GM12864 (cell line): ENCODE measurements around the gene GALNT2.

Experiments used
- DNase-seq: peaks from one replicate; pipeline ENCODE4 v3.0.0-alpha.2; 2011; ENCODE audit warnings: low read depth
- H3K4me3 ChIP-seq: 2 replicates; pipeline ENCODE4 v1.5.1; 2011; ENCODE audit warnings: mild to moderate bottlenecking, low read depth, low read length, control low read depth
- CTCF ChIP-seq: IDR thresholded peaks from 2 replicates; pipeline ENCODE4 v1.5.1; 2011; ENCODE audit warnings: low read depth, mild to moderate bottlenecking, moderate library complexity, low read length, control low read depth, inconsistent platforms; ENCODE audit errors: missing control alignments

GALNT2 gene

GRCh38 chr1:230173187-230173975 lies 106.3 kb downstream of the GALNT2 start:
- H3K4me3 ChIP-seq, result no peak overlapping the region
- TF ChIP-seq CTCF, result no peak
- DNase-seq, result no peak

GRCh38 chr1:230174041-230174440 lies 107.0 kb downstream of the GALNT2 start:
- no peak for DNase-seq
- TF ChIP-seq CTCF, result no peak
- H3K4me3 ChIP-seq, result no peak overlapping the region

GRCh38 chr1:230174471-230175162 lies 107.6 kb downstream of the GALNT2 start:
- DNase-seq, result no peak
- no peak for TF ChIP-seq CTCF
- no peak overlapping the region for H3K4me3 ChIP-seq

GRCh38 chr1:230175163-230175747 lies 108.2 kb downstream of the GALNT2 start:
- no peak for TF ChIP-seq CTCF
- H3K4me3 ChIP-seq, result no peak overlapping the region
- no peak for DNase-seq

- no peak for TF ChIP-seq CTCF
- no peak for DNase-seq
- H3K4me3 ChIP-seq, result no peak overlapping the region
These were observed 108.8 kb downstream of the GALNT2 start for GRCh38 chr1:230175839-230176238.

GRCh38 chr1:230176326-230176725 lies 109.3 kb downstream of the GALNT2 start:
- TF ChIP-seq CTCF, result no peak
- H3K4me3 ChIP-seq, result no peak overlapping the region
- DNase-seq, result no peak
